ENCODE data around the gene UBL3.

Gene UBL3

DNA sequence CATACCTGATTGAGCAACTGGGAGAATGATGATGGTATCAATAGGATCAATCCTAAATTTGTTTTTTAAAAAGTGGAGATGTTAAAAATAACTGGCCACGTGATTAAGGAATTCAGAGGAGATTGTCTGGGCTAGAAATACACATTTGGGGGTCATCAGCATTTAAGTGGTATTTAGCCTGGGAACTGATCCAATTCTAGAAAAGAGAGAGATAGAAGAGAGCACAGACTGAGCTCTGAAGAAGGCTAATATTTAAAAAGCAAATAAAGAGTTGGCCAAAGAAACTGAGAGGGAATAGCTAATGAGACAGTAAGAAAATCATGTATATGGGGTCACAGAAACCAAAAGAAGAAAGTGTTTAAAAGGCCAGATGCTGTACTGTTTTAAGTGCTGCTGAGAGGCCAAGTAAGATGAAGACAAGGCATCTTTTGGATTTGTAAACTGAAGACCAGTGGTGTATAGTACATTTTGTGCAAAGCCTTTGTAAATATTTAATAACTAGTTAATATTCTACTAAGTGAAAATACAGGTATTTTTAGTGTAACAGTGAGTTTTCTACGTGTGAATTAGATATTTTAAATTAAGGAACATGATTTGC is 40.2 kb downstream of the UBL3 start:
- no peak for DNase-seq (ENCODE audit: low spot score)

GRCh38 chr13:29808264-29808663 is 42.2 kb downstream of the UBL3 start:
- no peak for DNase-seq (ENCODE audit: low spot score)

- no peak for DNase-seq (ENCODE audit: low spot score)
These were observed 44.1 kb downstream of the UBL3 start for GRCh38 chr13:29805994-29806979.

DNA sequence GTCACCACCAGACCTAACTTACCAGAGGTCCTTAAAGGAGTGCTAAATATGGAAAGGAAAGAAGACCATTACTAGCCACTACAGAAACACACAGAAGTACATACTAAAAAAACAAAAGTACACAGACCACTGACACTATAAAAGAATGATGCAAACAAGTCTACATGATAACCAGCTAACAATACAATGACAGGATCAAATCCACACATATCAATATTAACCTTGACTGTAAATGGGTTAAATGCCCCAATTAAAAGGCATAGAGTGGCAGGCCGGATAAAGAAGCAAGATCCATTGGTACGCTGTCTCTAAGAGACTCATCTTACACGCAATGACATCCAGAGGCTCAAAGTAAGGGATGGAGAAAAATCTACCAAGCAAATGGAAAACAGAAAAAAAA is 47.2 kb downstream of the UBL3 start:
- no peak for DNase-seq (ENCODE audit: low spot score)

DNA sequence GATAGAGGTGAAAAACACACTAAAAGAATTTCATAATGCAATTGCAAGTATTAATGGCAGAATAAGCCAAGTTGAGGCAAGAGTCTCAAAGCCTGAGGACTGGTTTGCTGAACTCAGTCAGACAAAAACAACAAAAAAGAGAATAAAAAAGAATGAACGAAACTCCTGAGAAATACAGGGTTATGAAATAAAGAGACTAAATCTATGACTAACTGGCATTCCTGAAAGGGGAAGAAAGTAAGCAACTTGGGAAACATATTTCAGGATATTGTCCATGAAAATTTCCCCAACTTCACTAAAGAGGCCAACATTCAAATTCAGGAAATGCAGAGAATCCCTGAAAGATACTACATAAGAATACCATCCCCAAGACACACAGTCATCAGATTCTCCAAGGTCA is 47.8 kb downstream of the UBL3 start:
- DNase-seq (ENCODE audit: low spot score), result no peak

- DNase-seq (ENCODE audit: low spot score), result no peak
These were observed 48.6 kb downstream of the UBL3 start for GRCh38 chr13:29801737-29802305.

DNA sequence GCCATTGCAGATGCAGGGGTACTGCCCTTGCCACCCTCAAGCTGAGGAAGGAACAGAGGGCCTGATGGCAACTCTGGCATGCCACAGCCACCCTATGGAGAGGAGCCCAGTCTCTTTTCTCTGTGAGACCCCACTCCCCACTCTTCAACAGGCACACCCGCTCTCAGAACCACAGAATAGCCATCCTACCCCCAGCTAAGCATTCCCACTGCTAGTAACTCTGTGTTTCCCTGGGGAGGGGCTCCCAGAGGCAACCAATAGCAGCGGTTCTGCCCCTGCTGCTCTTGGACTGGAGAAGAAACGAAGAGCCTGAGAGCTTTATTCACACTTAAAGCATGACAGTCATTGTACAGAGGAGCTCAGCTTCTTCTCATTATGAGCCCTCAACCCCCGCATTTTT is 49.3 kb downstream of the UBL3 start:
- no peak for DNase-seq (ENCODE audit: low spot score)

DNA sequence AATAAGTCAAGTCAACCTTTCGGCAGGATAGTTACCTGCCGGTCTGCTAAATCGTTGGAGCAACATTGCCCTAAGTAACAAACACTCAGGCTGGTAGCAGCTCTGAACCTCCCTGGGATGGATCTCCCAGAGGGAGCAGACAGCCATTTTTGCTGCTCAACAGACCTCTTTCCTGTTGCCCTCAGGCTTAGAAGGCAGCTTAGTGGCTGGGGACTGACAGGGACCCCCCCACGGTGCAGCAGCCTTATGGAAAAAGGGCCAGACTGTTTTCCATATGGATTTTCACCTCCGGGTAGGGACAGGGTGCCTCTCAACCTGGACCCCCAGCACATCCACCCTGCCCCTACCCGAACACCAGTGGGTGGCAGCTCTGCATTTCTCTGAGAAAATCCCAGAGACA is 49.7 kb downstream of the UBL3 start:
- no peak for DNase-seq (ENCODE audit: low spot score)

- DNase-seq (ENCODE audit: low spot score), result no peak
These were observed 51.4 kb downstream of the UBL3 start for GRCh38 chr13:29799041-29799440.

GRCh38 chr13:29791997-29792780 is 58.2 kb downstream of the UBL3 start:
- peak; percentile 16 for DNase-seq (ENCODE audit: low spot score)

DNA sequence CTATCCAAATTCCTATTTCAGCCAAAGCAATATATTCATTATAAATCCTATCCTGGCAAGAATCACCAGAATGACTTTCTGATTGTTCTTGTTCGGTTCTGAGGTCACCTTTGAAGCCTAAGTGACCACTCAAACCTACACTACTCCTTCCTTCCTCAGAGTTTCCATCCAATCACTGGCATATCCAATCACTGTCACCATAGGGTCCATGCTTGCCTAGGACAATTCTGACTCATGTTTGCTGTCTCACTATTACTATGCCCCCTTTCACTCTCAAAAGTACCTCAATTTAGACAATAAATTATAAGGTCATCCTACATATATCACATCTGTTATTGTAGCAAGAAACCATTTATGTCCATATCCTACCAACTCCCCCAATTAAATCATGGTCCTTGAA is 58.9 kb downstream of the UBL3 start:
- DNase-seq (ENCODE audit: low spot score), result no peak

- no peak for DNase-seq (ENCODE audit: low spot score)
These were observed 63.7 kb downstream of the UBL3 start for GRCh38 chr13:29786698-29787097.

- no peak for DNase-seq (ENCODE audit: low spot score)
These were observed 64.4 kb downstream of the UBL3 start for GRCh38 chr13:29785978-29786377.

GRCh38 chr13:29782798-29783197 is 67.6 kb downstream of the UBL3 start:
- DNase-seq (ENCODE audit: low spot score), result no peak

GRCh38 chr13:29774830-29775229 is 75.6 kb downstream of the UBL3 start:
- DNase-seq (ENCODE audit: low spot score), result no peak

DNA sequence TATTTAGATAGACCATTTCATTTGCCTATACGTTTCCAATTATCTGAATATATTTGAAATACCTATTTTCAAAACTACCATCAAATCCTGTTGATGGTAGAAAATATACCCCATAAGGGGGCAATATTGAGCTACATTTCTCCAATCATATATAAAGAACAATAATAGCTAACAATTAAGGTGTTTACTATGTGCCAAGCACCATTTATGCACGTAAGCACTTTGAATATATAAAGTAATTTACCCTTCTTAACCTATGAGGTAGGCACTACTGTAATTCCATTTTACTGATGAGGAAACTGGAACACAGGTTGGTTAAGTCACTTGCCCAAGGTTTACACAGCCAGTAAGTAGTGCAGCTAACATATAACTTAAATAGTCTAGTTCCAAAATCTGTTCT is 79.2 kb downstream of the UBL3 start:
- DNase-seq (ENCODE audit: low spot score), result no peak

GRCh38 chr13:29767006-29767405 is 83.4 kb downstream of the UBL3 start:
- peak; percentile 67 for DNase-seq (ENCODE audit: low spot score)

DNA sequence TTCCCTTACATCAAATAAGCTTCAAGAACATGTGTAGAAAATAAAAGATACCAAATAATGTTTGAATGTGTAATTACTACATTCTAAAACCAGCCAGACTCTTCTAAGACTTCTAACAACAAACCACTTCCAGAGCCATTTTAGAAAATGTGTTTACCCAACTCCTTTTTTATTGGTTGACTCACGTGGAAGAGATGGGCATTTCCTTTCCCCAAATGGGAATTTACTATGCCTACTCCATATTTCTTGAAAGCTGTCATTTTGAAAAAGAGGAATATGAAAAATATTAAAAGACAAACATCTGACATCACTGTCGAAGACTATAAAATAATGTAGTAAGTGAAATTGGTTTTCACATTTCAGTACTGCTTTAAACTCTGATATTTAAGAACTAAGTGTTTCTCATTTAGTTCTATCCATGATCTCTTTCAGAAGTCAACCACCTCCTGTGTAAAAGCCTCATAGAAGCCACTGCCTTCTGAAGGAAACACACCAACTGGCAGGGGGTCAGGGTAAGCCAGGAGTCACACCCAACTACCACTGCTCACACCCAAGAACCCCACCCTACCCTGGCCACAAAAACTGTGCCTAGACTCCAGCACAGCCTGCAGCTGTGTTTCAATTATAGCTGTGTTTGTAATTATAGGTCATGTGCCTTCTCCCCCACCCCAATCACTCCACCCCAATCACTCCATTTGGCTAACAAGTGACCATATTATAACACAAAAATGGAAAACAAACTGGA is 86.8 kb downstream of the UBL3 start:
- no peak for DNase-seq (ENCODE audit: low spot score)

DNA sequence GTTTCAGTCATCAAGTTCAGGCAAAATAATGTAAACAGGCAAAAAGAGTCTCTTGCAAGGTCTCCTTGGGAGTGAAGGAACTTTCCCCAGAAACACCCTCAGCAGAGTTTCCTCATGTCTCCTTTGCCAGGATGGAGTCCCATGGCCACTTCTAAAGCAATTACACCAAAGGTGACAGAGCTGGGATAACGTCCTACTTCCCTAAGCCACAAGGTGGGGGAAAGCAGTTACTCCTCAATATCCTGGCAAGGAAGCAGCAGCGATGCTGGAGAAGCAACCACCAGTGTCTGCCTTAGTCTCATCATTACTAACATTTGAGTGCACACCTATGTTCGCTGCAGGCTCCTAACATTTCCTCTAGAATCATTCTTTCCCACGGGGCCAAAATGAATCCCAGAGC is 88.6 kb downstream of the UBL3 start:
- DNase-seq (ENCODE audit: low spot score), result no peak

GRCh38 chr13:29761160-29761559 is 89.3 kb downstream of the UBL3 start:
- no peak for DNase-seq (ENCODE audit: low spot score)

DNA sequence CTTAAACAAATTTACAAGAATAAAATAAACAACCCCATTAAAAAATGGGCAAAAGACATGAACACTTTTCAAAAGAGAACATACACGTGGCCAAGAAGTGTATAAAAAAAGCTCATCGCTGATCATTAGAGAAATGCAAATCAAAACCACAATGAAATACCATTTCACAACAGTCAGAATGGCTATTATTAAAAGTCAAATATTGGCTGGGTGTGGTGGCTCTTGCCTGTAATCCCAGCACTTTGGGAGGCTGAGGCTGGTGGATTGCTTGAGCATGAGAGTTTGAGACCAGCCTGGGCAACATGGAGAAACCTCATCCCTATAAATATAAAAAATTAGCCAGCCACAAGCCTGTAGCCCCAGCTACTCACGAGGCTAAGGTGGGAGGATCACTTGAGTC is 89.9 kb downstream of the UBL3 start:
- no peak for DNase-seq (ENCODE audit: low spot score)

Data from Ammon's horn (tissue), 1 donor.